DMS153 treated with DMSO at 0.1 percent for 48 hours (cell line): Measurements from ENCODE around the gene KCNAB1.
"Not testable (repeated sequence)": the region's sequence is repeated elsewhere in the genome, so short reads cannot be mapped to it uniquely, and the experiment has no call there.

Source experiments
- DNase-seq: peaks from one replicate; lab custom pipeline; 2025; ENCODE audit not compliant: unreplicated experiment; lab: John Stamatoyannopoulos, UW

KCNAB1 gene

GRCh38 chr3:156216852-156217251 is 96.5 kb downstream of the KCNAB1 start:
- no peak for DNase-seq

- DNase-seq = no peak
These were observed 97.4 kb downstream of the KCNAB1 start for GRCh38 chr3:156217674-156218352.

- DNase-seq = peak; percentile 21
These were observed 98.0 kb downstream of the KCNAB1 start for GRCh38 chr3:156218353-156218744.

- not testable (repeated sequence) for DNase-seq
These were observed 102.0 kb downstream of the KCNAB1 start for GRCh38 chr3:156222381-156222780.

- DNase-seq = not testable (repeated sequence)
These were observed 103.7 kb downstream of the KCNAB1 start for GRCh38 chr3:156224046-156224445.

GRCh38 chr3:156226676-156227420 is 106.5 kb downstream of the KCNAB1 start:
- DNase-seq = no peak

- DNase-seq = no peak
These were observed 107.3 kb downstream of the KCNAB1 start for GRCh38 chr3:156227704-156228103.

- peak; percentile 40 for DNase-seq
These were observed 110.0 kb downstream of the KCNAB1 start for GRCh38 chr3:156230278-156230900.

- DNase-seq = not testable (repeated sequence)
These were observed 110.8 kb downstream of the KCNAB1 start for GRCh38 chr3:156231221-156231620.

GRCh38 chr3:156233876-156234275 is 113.5 kb downstream of the KCNAB1 start:
- DNase-seq = no peak

- DNase-seq = no peak
These were observed 116.3 kb downstream of the KCNAB1 start for GRCh38 chr3:156236556-156237260.

- DNase-seq = no peak
These were observed 120.3 kb downstream of the KCNAB1 start for GRCh38 chr3:156240642-156241041.

GRCh38 chr3:156246961-156247725 is 126.8 kb downstream of the KCNAB1 start:
- no peak for DNase-seq

GRCh38 chr3:156250550-156250949 is 130.2 kb downstream of the KCNAB1 start:
- no peak for DNase-seq

- DNase-seq = no peak
These were observed 131.0 kb downstream of the KCNAB1 start for GRCh38 chr3:156251424-156251823.

- DNase-seq = no peak
These were observed 132.3 kb downstream of the KCNAB1 start for GRCh38 chr3:156252656-156253055.

- no peak for DNase-seq
These were observed 132.8 kb downstream of the KCNAB1 start for GRCh38 chr3:156253150-156253549.

- no peak for DNase-seq
These were observed 135.9 kb downstream of the KCNAB1 start for GRCh38 chr3:156256256-156256655.

- DNase-seq = no peak
These were observed 136.6 kb downstream of the KCNAB1 start for GRCh38 chr3:156256945-156257344.

- DNase-seq = no peak
These were observed 137.9 kb downstream of the KCNAB1 start for GRCh38 chr3:156258301-156258700.

- no peak for DNase-seq
These were observed 139.5 kb downstream of the KCNAB1 start for GRCh38 chr3:156259896-156260295.
